Esophagus muscularis mucosa (tissue), 3 donors: ENCODE measurements around the gene CHKA.

Experiments
- EP300 ChIP-seq: sonication (generic); formaldehyde crosslinking; IDR thresholded peaks from one replicate; pipeline ENCODE4 v1.6.1; 2017; ENCODE audit warnings: antibody characterized with exemption
- TF ChIP-seq, protein P1 (sequence below), 3 experiments: fragments of 200-600 bp in 2 of 3; fragments of 450-650 bp in 1 of 3; sonication (generic) in 2 of 3; IDR thresholded peaks; one replicate each; pipeline ENCODE4 v1.5.1; 2017 to 2019; ENCODE audit warnings: antibody characterized with exemption in 3 of 3, mild to moderate bottlenecking in 2 of 3, moderate library complexity in 1 of 3

- TF ChIP-seq, protein P1, sequence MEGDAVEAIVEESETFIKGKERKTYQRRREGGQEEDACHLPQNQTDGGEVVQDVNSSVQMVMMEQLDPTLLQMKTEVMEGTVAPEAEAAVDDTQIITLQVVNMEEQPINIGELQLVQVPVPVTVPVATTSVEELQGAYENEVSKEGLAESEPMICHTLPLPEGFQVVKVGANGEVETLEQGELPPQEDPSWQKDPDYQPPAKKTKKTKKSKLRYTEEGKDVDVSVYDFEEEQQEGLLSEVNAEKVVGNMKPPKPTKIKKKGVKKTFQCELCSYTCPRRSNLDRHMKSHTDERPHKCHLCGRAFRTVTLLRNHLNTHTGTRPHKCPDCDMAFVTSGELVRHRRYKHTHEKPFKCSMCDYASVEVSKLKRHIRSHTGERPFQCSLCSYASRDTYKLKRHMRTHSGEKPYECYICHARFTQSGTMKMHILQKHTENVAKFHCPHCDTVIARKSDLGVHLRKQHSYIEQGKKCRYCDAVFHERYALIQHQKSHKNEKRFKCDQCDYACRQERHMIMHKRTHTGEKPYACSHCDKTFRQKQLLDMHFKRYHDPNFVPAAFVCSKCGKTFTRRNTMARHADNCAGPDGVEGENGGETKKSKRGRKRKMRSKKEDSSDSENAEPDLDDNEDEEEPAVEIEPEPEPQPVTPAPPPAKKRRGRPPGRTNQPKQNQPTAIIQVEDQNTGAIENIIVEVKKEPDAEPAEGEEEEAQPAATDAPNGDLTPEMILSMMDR (IDR thresholded peaks at IDR 0.05) = no peak
- TF ChIP-seq EP300 = no peak
Measured at GRCh38 chr11:68042219-68043028, 78.8 kb downstream of the CHKA start.
